A673 (cell line): ENCODE results near the gene C19orf12.

Experiments used
- EZH2 ChIP-seq: fragments of 200-600 bp; sonication (generic); IDR thresholded peaks from 2 replicates; pipeline ENCODE4 v1.6.1; 2017; ENCODE audit warnings: borderline replicate concordance, low read depth, mild to moderate bottlenecking, mixed read lengths, antibody characterized with exemption, low read length; ENCODE audit not compliant: poor library complexity, severe bottlenecking
- TF ChIP-seq, protein P1 (sequence below): fragments of 300-800, 200-600 bp; sonication (generic); conservative IDR thresholded peaks from 2 replicates; pipeline ENCODE4 v1.5.1; 2017; ENCODE audit warnings: low read depth, mild to moderate bottlenecking, antibody characterized with exemption, low read length, moderate library complexity, mixed read lengths

GRCh38 chr19:29694669-29695627, 20.1 kb downstream of the C19orf12 start:
- no peak for TF ChIP-seq EZH2
- TF ChIP-seq, protein P1, sequence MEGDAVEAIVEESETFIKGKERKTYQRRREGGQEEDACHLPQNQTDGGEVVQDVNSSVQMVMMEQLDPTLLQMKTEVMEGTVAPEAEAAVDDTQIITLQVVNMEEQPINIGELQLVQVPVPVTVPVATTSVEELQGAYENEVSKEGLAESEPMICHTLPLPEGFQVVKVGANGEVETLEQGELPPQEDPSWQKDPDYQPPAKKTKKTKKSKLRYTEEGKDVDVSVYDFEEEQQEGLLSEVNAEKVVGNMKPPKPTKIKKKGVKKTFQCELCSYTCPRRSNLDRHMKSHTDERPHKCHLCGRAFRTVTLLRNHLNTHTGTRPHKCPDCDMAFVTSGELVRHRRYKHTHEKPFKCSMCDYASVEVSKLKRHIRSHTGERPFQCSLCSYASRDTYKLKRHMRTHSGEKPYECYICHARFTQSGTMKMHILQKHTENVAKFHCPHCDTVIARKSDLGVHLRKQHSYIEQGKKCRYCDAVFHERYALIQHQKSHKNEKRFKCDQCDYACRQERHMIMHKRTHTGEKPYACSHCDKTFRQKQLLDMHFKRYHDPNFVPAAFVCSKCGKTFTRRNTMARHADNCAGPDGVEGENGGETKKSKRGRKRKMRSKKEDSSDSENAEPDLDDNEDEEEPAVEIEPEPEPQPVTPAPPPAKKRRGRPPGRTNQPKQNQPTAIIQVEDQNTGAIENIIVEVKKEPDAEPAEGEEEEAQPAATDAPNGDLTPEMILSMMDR, result peak; percentile 82
